GM21723 (cell line): Measurements from ENCODE around the gene GGCX.
"Not testable (repeated sequence)": the region's sequence is repeated elsewhere in the genome, so short reads cannot be mapped to it uniquely, and the experiment has no call there.

Experiments
- ATAC-seq: cut with Tn5 transposase; IDR thresholded peaks from one replicate; pipeline ENCODE4 v1.9.1; 2021; ENCODE audit warnings: mild to moderate bottlenecking, moderate library complexity; ENCODE audit not compliant: unreplicated experiment

The GGCX gene

GRCh38 chr2:85577063-85577385 is 15.7 kb upstream of the GGCX start:
- no peak for ATAC-seq

- ATAC-seq, result no peak
These were observed 14.4 kb upstream of the GGCX start for GRCh38 chr2:85575739-85576138.

GRCh38 chr2:85566265-85566664 is 5.0 kb upstream of the GGCX start:
- ATAC-seq, result no peak

GRCh38 chr2:85564144-85564563 is 2.9 kb upstream of the GGCX start:
- ATAC-seq, result no peak

- peak; percentile 15 for ATAC-seq
These were observed 447 bp downstream of the GGCX start for GRCh38 chr2:85560812-85561279.

- ATAC-seq, result not testable (repeated sequence)
These were observed 928 bp downstream of the GGCX start for GRCh38 chr2:85560403-85560726.

- ATAC-seq, result no peak
These were observed 3.1 kb downstream of the GGCX start for GRCh38 chr2:85558160-85558559.

- ATAC-seq, result no peak
These were observed 4.2 kb downstream of the GGCX start for GRCh38 chr2:85557130-85557529.

- no peak for ATAC-seq
These were observed 6.2 kb downstream of the GGCX start for GRCh38 chr2:85554980-85555612.

GRCh38 chr2:85553184-85553583 is 8.1 kb downstream of the GGCX start:
- no peak for ATAC-seq

- ATAC-seq, result peak; percentile 70
These were observed 9.3 kb downstream of the GGCX start for GRCh38 chr2:85551698-85552678.

GRCh38 chr2:85550486-85550885 is 10.8 kb downstream of the GGCX start:
- no peak for ATAC-seq

- ATAC-seq, result no peak
These were observed 11.5 kb downstream of the GGCX start for GRCh38 chr2:85549826-85550225.

GRCh38 chr2:85549095-85549494 is 12.2 kb downstream of the GGCX start:
- no peak for ATAC-seq

GRCh38 chr2:85548608-85548900 is 12.7 kb downstream of the GGCX start:
- ATAC-seq, result no peak

- ATAC-seq, result no peak
These were observed 13.3 kb downstream of the GGCX start for GRCh38 chr2:85547859-85548607.

GRCh38 chr2:85547089-85547858 is 14.0 kb downstream of the GGCX start:
- no peak for ATAC-seq

- no peak for ATAC-seq
These were observed 15.5 kb downstream of the GGCX start for GRCh38 chr2:85545780-85546240.

- ATAC-seq, result not testable (repeated sequence)
These were observed 16.1 kb downstream of the GGCX start for GRCh38 chr2:85544915-85545779.

- ATAC-seq, result not testable (repeated sequence)
These were observed 17.0 kb downstream of the GGCX start for GRCh38 chr2:85544254-85544691.
